GM20000 (cell line): ENCODE measurements around the gene ST6GALNAC4.

Source experiments
- DNase-seq: peaks from one replicate; pipeline ENCODE4 v3.0.0; 2012; ENCODE audit warnings: low spot score
- TF ChIP-seq, protein P1 (sequence below): IDR thresholded peaks from 2 replicates; pipeline ENCODE4 v1.5.1; 2012; ENCODE audit warnings: mild to moderate bottlenecking, control low read depth; ENCODE audit errors: extremely low read depth, missing control alignments

Gene ST6GALNAC4

DNA sequence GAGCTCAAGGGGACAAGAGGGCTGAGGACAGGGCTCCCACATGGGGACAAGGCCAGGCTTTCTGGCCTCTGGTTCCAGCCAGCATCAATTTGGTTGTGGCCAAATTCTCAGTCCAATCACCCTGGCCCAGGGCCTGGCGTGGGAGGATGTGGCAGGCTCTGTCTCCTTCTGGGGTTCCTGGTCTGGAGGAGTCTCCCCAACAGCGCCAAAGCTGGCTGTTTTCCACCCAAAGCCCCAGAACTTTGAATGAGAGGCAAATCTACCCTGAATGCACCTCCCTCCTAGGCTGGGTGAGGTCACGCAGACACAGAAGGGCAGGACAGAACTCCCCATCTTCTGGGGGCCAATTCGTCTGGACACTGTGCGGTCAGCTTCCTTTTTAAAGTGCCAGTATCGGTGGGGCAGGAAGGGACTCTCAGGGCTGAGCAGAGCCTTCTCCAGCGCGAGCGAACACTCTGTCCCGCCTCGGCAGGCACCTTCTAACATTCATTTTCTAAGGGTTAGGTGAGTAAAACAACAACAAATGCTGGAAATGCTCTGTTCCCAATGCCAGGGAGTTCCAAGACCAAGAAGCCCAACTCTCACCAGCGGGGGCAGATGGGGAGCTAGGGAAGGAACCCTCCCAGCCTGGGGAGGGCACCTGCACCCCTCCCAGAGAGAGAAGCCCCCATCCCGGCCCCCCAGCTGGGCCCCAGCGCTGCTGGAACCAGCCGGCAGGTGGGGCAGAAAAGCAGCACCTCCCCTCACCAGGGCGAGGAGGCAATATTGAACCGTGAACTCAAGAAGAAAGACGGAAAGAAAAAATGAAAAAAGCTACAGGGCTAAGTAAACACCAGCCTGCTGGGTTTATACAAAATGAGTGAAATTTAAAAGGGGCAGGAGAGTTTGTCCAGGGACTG, 24.5 kb upstream of the ST6GALNAC4 start:
- no peak for DNase-seq
- TF ChIP-seq, protein P1, sequence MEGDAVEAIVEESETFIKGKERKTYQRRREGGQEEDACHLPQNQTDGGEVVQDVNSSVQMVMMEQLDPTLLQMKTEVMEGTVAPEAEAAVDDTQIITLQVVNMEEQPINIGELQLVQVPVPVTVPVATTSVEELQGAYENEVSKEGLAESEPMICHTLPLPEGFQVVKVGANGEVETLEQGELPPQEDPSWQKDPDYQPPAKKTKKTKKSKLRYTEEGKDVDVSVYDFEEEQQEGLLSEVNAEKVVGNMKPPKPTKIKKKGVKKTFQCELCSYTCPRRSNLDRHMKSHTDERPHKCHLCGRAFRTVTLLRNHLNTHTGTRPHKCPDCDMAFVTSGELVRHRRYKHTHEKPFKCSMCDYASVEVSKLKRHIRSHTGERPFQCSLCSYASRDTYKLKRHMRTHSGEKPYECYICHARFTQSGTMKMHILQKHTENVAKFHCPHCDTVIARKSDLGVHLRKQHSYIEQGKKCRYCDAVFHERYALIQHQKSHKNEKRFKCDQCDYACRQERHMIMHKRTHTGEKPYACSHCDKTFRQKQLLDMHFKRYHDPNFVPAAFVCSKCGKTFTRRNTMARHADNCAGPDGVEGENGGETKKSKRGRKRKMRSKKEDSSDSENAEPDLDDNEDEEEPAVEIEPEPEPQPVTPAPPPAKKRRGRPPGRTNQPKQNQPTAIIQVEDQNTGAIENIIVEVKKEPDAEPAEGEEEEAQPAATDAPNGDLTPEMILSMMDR, result no peak

DNA sequence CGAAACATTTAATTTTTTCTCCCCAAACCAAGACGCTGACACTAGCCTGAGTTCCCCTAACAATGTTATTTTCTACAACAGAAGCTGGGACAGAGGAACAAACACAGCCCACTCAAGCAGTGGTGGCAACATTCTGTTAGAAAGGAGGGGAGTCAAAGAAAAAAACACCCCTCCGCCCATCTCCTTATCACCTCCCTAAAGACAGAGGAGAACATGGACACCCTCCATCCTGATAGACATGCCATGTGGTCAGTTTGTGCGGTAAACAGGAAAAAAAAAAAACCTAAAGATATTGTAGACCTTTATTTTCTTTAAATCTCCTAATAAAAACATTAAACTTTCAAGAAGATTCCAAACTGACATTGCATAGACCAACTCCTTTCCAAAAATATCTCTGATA, 23.8 kb upstream of the ST6GALNAC4 start:
- no peak for DNase-seq
- TF ChIP-seq, protein P1, result no peak

DNA sequence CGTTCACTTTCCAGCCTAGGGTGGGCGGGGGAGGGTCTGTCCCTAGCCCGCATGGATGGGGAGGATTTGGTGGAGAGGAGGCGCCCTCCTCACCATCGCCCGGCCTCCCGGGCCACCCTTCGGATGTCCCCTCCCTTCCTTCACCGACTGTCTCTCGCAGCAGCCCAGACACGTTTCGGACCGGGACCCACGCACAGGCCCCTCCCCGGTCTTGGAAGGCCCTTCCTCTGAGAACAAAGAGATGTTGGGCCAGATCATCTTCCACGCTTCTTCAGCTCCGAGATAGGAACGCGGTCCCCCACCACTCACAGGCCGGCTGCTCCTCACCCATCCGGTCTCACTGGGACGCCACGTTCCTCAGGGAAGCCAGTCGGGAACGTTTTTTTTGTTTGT, 21.5 kb upstream of the ST6GALNAC4 start:
- DNase-seq, result no peak
- TF ChIP-seq, protein P1, result no peak

DNA sequence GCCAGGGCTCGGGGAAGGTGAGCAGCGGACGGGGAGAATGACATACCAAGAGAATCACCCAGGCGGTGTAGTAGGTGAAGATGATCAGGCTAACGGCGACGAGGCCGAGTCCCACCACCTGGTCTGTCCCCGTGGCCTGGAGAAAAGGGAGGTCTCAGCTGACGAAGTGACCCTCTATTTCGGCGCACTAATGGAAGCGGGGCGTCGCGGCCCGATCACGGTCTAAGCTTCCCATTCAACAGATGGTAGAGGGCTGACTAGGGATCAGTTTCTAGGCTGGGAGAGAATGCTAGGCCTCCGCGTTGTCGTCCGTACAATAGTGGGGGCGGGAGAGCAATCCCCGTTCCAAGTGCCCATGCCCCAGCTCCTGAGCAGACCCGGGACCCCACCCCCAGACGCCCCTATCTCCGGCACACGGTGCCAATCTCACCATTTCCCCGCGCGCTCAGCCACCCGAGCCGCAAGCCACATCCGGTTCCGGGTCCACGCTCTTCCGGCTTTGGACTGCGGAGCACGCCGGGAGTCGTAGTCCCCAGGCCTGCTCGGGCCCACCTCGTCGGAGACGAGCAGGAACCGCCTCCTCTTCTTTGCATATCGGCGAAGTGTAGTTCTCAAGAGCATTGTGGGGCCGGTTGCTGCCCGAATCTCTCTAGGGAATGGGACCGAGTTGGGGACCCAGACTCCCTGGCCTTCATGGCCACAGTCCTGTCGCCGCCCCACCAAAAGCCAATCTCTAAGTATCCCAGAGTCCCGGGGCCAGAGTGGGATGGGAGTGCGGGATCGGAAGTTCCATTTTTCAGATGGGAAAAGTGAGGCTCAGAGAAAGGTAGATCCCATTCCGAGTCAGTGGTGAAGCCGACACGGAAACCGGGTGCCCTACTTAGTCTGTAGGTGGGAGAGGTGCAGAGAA, 20.8 kb upstream of the ST6GALNAC4 start, which contains the start of gene DPM2:
DPM2 (minus strand) TSS at position 467 of the 910 bp plus-strand sequence; CDS start at position 433, 34 bp downstream.
- TF ChIP-seq, protein P1, result no peak
- peak; percentile 94 for DNase-seq

DNA sequence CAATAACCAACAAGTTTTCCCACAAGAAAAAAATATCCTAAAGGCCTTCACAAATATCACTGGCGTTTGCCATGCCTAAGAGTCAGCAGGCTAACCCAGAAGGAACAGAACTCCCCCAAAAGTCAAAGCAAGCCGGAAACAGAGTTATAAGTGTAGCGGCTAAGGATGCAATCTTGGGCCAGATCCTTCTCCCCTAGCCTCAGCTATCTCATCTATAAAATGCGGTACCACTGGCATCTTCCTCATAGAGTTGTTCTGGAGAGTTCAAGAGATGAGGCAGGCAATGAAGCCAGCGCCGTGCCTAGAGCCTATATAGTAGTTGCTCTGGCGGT, 20.2 kb upstream of the ST6GALNAC4 start:
- TF ChIP-seq, protein P1, result no peak
- no peak for DNase-seq

DNA sequence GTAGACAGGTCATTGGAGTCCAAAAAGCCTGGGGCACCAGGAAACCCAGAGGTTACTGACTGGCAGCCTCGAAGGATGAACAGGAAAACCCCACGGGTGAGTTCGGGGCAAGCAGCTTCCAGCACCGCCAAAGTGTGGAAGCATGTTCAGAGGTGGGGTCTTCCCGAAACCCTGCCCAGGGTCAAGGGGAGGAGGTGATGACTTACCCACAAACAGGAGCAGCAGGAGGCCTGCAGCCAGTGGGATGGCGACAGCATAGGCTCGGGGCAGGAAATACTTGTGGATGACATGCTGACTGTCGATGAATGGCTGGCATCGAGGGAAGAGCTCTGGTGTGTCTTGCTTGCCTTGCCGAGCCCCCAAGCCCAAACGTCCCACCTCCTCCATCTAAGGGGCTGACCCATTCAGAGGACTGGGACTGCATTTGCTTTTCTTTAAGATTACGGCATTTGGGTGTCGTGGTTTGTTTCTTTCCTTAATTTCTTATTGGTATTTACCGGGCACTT, 19.6 kb upstream of the ST6GALNAC4 start:
- no peak for DNase-seq
- TF ChIP-seq, protein P1, result no peak
